H1 (cell line): Measurements from ENCODE around the gene PLEKHO1. TPM values are rescaled to one million over a fixed set of nuclear protein-coding genes. Genes with fewer than 3 reads are reported as not detected.

Experiments used
- BACH1 ChIP-seq: IDR thresholded peaks from 2 replicates; pipeline ENCODE4 v1.6.1; 2012; ENCODE audit warnings: low read length, improper control_type of control experiment
- BCL11A ChIP-seq, 2 experiments: IDR thresholded peaks; one replicate each; pipeline ENCODE4 v1.6.1; 2011; ENCODE audit warnings: low read depth in 2 of 2, low read length in 2 of 2, mild to moderate bottlenecking in 2 of 2
- CHD1 ChIP-seq: IDR thresholded peaks from 2 replicates; pipeline ENCODE4 v1.6.1; 2012; ENCODE audit warnings: low read depth, low read length, improper control_type of control experiment
- EZH2 ChIP-seq: fragments of 200-600 bp; sonication (generic); IDR thresholded peaks from 2 replicates; pipeline ENCODE4 v1.7.1; 2012; ENCODE audit warnings: low read depth, mild to moderate bottlenecking, moderate library complexity, low read length, inconsistent platforms; ENCODE audit not compliant: severe bottlenecking
- FOSL1 ChIP-seq: IDR thresholded peaks from 2 replicates; pipeline ENCODE4 v1.6.1; 2011; ENCODE audit warnings: mild to moderate bottlenecking, low read depth, low read length, moderate library complexity; ENCODE audit not compliant: insufficient read depth
- GABPA ChIP-seq: IDR thresholded peaks from 2 replicates; pipeline ENCODE4 v1.6.1; 2011; ENCODE audit warnings: mild to moderate bottlenecking, low read length, moderate library complexity, borderline replicate concordance; ENCODE audit not compliant: insufficient read depth
- GTF2F1 ChIP-seq: IDR thresholded peaks from 2 replicates; pipeline ENCODE4 v1.6.1; 2012; ENCODE audit warnings: low read depth, low read length, improper control_type of control experiment, borderline replicate concordance
- POLR2A ChIP-seq, 2 experiments: IDR thresholded peaks; 1 replicate in 1 of 2; 2 replicates in 1 of 2; pipeline ENCODE4 v1.6.1; 2011; ENCODE audit warnings: low read depth in 2 of 2, low read length in 2 of 2, mild to moderate bottlenecking in 2 of 2; ENCODE audit errors: control extremely low read depth in 1 of 2
- RFX5 ChIP-seq: IDR thresholded peaks from 2 replicates; pipeline ENCODE4 v1.6.1; 2011; ENCODE audit warnings: low read depth, low read length, improper control_type of control experiment, borderline replicate concordance
- SP1 ChIP-seq: IDR thresholded peaks from 2 replicates; pipeline ENCODE4 v1.6.1; 2011; ENCODE audit warnings: low read depth, low read length
- TAF1 ChIP-seq: IDR thresholded peaks from 2 replicates; pipeline ENCODE4 v1.6.1; 2011; ENCODE audit warnings: mild to moderate bottlenecking, low read depth, low read length
- TCF12 ChIP-seq: IDR thresholded peaks from 2 replicates; pipeline ENCODE4 v1.6.1; 2011; ENCODE audit warnings: low read depth, mild to moderate bottlenecking, low read length
- polyA plus RNA-seq, 7 experiments: library from polyadenylated mRNA; depleted of rRNA in 3 of 7; stranded (reverse) in 5 of 7; unstranded in 2 of 7; fragments of >200 nt in 5 of 7; fragments of 200-250 nt in 2 of 7; gene quantifications; 1 replicate in 5 of 7; 2 replicates in 1 of 7; 4 replicates in 1 of 7; pipeline versions ENCODE4 v1.2.1 to v1.2.3, GENCODE V29; 2011 to 2013; ENCODE audit warnings: missing spikeins in 2 of 7, mixed read lengths in 2 of 7
- total RNA-seq: library from RNA; stranded (reverse); fragmentation: NEBNext Ultra II Directional; extraction: Animal tissue kit (Norgen Biotek cat#: 25700); gene quantifications from 2 replicates; pipeline ENCODE4 v1.2.1, GENCODE V29; 2021
- TF ChIP-seq, protein P1 (sequence below): fragments of 300-600 bp; sonication (generic); IDR thresholded peaks from 2 replicates; pipeline ENCODE4 v1.7.1; 2012; ENCODE audit warnings: low read length, moderate library complexity, mild to moderate bottlenecking, inconsistent platforms; ENCODE audit not compliant: insufficient replicate concordance

Gene PLEKHO1
- total and polyA plus RNA-seq, 2 of the 8 experiments (the other 6 are each of a cell fraction or from before 2014, with no cell fraction given), result 23.2 to 37.0 TPM

- TF ChIP-seq, protein P1, sequence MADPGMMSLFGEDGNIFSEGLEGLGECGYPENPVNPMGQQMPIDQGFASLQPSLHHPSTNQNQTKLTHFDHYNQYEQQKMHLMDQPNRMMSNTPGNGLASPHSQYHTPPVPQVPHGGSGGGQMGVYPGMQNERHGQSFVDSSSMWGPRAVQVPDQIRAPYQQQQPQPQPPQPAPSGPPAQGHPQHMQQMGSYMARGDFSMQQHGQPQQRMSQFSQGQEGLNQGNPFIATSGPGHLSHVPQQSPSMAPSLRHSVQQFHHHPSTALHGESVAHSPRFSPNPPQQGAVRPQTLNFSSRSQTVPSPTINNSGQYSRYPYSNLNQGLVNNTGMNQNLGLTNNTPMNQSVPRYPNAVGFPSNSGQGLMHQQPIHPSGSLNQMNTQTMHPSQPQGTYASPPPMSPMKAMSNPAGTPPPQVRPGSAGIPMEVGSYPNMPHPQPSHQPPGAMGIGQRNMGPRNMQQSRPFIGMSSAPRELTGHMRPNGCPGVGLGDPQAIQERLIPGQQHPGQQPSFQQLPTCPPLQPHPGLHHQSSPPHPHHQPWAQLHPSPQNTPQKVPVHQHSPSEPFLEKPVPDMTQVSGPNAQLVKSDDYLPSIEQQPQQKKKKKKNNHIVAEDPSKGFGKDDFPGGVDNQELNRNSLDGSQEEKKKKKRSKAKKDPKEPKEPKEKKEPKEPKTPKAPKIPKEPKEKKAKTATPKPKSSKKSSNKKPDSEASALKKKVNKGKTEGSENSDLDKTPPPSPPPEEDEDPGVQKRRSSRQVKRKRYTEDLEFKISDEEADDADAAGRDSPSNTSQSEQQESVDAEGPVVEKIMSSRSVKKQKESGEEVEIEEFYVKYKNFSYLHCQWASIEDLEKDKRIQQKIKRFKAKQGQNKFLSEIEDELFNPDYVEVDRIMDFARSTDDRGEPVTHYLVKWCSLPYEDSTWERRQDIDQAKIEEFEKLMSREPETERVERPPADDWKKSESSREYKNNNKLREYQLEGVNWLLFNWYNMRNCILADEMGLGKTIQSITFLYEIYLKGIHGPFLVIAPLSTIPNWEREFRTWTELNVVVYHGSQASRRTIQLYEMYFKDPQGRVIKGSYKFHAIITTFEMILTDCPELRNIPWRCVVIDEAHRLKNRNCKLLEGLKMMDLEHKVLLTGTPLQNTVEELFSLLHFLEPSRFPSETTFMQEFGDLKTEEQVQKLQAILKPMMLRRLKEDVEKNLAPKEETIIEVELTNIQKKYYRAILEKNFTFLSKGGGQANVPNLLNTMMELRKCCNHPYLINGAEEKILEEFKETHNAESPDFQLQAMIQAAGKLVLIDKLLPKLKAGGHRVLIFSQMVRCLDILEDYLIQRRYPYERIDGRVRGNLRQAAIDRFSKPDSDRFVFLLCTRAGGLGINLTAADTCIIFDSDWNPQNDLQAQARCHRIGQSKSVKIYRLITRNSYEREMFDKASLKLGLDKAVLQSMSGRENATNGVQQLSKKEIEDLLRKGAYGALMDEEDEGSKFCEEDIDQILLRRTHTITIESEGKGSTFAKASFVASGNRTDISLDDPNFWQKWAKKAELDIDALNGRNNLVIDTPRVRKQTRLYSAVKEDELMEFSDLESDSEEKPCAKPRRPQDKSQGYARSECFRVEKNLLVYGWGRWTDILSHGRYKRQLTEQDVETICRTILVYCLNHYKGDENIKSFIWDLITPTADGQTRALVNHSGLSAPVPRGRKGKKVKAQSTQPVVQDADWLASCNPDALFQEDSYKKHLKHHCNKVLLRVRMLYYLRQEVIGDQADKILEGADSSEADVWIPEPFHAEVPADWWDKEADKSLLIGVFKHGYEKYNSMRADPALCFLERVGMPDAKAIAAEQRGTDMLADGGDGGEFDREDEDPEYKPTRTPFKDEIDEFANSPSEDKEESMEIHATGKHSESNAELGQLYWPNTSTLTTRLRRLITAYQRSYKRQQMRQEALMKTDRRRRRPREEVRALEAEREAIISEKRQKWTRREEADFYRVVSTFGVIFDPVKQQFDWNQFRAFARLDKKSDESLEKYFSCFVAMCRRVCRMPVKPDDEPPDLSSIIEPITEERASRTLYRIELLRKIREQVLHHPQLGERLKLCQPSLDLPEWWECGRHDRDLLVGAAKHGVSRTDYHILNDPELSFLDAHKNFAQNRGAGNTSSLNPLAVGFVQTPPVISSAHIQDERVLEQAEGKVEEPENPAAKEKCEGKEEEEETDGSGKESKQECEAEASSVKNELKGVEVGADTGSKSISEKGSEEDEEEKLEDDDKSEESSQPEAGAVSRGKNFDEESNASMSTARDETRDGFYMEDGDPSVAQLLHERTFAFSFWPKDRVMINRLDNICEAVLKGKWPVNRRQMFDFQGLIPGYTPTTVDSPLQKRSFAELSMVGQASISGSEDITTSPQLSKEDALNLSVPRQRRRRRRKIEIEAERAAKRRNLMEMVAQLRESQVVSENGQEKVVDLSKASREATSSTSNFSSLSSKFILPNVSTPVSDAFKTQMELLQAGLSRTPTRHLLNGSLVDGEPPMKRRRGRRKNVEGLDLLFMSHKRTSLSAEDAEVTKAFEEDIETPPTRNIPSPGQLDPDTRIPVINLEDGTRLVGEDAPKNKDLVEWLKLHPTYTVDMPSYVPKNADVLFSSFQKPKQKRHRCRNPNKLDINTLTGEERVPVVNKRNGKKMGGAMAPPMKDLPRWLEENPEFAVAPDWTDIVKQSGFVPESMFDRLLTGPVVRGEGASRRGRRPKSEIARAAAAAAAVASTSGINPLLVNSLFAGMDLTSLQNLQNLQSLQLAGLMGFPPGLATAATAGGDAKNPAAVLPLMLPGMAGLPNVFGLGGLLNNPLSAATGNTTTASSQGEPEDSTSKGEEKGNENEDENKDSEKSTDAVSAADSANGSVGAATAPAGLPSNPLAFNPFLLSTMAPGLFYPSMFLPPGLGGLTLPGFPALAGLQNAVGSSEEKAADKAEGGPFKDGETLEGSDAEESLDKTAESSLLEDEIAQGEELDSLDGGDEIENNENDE, result no peak
- no peak for TF ChIP-seq SP1
- no peak for TF ChIP-seq CHD1
- no peak for TF ChIP-seq GTF2F1
- TF ChIP-seq POLR2A (IDR thresholded peaks at IDR 0.05; ENCODE audit: control extremely low read depth in 1 of 2, low read depth in 2 of 2, low read length in 2 of 2), result no peak
- no peak for TF ChIP-seq BACH1
- TF ChIP-seq TAF1, result no peak
- no peak for TF ChIP-seq FOSL1
- TF ChIP-seq EZH2, result no peak
- TF ChIP-seq TCF12, result no peak
- no peak for TF ChIP-seq GABPA
- TF ChIP-seq RFX5, result no peak
- TF ChIP-seq BCL11A (IDR thresholded peaks at IDR 0.05; ENCODE audit: low read depth in 2 of 2, low read length in 2 of 2), result no peak
Observed at GRCh38 chr1:150106341-150106740, 43.4 kb upstream of the PLEKHO1 start (continued).
